22Rv1 (cell line): Measurements from ENCODE around the gene RNU6-9.

ENCODE experiments used
- CTCF ChIP-seq: fragments of 450-650 bp; IDR thresholded peaks from 2 replicates; pipeline ENCODE4 v1.5.1; 2017; ENCODE audit warnings: mild to moderate bottlenecking
- ZFX ChIP-seq: fragments of 450-650 bp; IDR thresholded peaks from 2 replicates; pipeline ENCODE4 v1.6.1; 2017; ENCODE audit warnings: antibody characterized with exemption, borderline replicate concordance

GRCh38 chr19:876089-876488, 17.2 kb upstream of the RNU6-9 start:
- no peak for TF ChIP-seq CTCF
- no peak for TF ChIP-seq ZFX
